ENCODE measurements around the gene KCNC1.

KCNC1 gene

GRCh38 chr11:17792161-17792560 is 57.6 kb downstream of the KCNC1 start:
- DNase-seq, result no peak

- DNase-seq, result no peak
These were observed 59.1 kb downstream of the KCNC1 start for GRCh38 chr11:17793642-17794170.

- DNase-seq, result no peak
These were observed 60.4 kb downstream of the KCNC1 start for GRCh38 chr11:17794981-17795380.

GRCh38 chr11:17796154-17796553 is 61.6 kb downstream of the KCNC1 start:
- DNase-seq, result no peak

DNA sequence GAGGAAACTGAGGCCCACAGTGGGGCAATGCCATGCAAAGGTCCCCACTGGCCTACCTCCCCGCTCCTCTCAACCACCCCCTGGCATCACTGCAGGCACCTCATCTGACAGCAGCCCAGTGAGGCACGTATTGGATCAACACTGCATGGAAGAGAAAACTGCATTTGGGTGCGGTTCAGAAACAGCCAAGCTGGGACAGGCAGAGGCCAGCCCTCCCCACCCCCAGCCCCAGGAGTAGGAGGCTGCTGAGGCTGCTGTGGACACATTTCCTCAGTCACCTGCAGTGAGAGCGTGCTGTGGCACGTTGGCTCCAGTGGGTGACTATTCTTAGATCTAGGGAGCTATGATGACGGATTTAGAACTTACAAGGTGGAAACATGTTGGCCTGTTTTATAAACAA is 63.7 kb downstream of the KCNC1 start:
- DNase-seq, result no peak

- no peak for DNase-seq
These were observed 64.1 kb downstream of the KCNC1 start for GRCh38 chr11:17798716-17799115.

- no peak for DNase-seq
These were observed 64.6 kb downstream of the KCNC1 start for GRCh38 chr11:17799147-17799546.

DNA sequence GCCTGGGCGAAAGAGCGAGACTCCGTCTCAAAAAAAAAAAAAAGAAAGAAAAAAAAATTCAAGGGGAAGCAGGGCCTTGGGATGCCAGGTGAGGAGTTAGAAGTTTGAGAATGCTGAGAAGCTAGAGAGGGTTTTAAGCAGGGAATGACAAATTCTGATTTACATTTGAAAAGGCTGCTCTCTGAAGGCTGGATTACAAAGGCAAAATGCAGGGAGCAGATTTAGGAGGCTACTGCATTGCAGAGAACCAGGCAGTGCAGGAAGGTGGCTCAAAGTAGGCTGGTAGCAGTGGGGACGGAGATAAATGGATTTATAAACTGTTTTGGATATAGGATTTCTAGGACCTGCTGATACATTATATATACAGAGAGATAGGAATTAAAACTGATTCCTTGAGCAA is 66.6 kb downstream of the KCNC1 start:
- DNase-seq, result no peak

DNA sequence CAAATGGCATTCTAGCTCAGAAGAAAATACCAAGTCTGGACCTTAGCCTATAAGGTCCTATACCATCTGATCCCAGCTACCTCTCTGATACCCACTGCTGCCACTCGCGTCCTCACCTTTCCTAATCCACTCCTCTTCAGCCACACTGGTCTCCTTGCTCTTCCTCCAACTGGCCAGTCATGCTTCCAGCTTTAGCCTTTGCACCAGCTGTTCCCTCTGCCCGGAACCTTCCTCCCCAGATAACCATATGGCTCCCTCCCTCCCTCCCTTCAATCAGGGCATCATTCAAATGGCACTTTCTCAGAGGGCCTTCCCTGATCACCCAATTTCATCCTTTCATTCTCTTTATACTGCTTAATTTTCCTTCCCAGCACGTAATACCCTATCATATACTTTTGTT is 67.9 kb downstream of the KCNC1 start:
- no peak for DNase-seq

DNA sequence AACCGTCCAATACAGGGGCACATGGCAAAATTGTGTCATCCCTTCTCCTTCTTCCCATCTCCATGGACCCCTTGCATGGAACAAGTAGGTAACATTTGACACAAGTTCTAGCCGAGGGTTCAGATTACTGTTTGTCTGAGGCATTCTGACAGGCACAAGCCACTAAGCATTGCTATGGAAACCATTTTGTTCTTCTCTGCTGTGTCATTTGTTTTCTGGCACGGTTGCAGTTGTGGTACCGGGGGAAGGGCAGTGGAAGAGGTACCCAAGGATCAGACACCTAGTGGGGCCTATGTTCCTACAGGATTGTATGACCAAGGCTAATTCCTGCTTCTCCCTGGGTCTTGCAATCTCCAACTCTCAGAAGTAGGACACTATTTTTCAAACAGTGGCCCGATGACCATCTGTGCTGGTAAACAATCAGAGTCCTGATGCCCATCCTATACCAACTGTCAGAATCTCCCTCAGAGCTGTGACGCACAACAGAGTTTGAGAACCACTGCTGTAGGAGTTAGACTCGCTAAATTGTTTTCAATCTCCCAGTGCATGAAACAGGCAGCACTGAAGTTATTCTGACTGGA is 69.3 kb downstream of the KCNC1 start:
- DNase-seq, result no peak

- no peak for DNase-seq
These were observed 70.5 kb downstream of the KCNC1 start for GRCh38 chr11:17805043-17805442.

DNA sequence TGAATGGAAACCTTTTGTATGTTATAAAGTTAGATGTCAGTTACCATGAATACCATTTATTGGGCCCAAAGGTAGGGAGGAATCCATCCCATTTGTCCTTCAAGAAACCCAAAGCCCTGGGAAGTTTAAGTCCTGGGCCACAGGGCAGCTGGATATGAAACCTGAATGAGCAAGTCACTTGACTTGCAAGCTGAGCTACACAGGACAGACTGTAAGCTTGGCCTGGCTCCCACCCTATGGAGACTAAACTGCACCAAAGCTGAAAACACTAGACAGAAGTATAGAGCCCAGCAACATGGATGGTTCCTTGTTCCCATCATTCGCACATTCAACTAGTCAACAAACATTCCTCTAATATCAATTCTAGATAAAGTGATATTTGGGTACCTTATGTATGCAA is 71.3 kb downstream of the KCNC1 start:
- no peak for DNase-seq

DNA sequence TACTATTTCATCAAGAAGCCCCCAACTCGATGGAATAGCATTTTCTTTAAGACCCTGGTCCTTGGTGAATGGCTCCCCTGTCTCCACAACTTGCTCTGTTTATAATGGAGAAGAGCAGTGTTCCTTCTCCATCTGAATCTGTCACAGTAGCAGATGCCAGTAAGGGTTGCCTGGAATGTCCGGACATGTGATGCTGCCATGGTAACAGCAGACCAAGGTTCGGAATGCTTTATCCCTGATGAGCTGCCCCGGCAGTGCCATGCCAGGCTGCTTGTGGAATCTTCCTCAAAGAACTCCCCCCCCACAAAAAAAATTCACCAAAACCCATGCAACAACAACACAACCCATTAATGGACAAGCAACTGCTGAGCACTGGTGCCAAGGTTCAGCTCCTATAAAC is 72.5 kb downstream of the KCNC1 start:
- DNase-seq, result no peak

GRCh38 chr11:17810041-17810440 is 75.5 kb downstream of the KCNC1 start:
- DNase-seq, result no peak

DNA sequence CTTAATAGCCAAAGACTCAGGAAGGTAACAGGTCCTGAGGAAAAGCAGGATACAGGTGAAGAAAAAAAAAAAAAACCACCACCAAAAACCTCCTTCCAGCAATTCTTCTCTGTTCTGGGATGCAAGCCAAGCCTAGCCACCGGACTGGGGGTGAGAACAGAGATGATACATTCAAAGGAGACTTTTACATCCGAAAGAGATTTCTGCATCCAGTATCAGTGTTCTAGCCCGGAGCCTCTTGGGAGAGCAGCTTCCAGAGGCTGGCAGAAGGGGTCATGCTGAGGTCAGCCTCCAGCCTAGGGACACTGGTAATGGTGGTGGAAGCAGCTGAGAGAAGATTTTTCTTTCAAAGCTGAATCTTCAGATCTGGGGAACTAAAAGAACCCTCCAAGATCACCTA is 76.2 kb downstream of the KCNC1 start:
- DNase-seq, result no peak

- no peak for DNase-seq
These were observed 76.8 kb downstream of the KCNC1 start for GRCh38 chr11:17811352-17811751.

GRCh38 chr11:17812091-17812864 is 77.7 kb downstream of the KCNC1 start:
- DNase-seq, result peak; percentile 6

DNA sequence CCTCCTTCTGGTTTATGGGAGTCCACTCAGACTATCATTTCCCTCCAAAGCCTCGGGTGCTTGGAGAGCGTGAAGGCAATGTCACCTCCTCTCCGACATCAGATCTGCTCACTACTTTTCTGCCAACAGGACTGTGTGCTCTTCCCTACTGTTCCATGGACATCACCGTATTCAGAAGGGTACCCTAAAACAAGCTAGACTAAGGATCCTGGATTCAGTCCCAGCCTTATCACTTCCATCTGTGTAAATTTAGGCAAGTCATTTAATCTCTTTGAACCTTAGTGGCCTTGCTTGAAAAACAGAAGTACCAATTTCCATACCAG is 78.2 kb downstream of the KCNC1 start:
- DNase-seq, result no peak

GRCh38 chr11:17813391-17814059 is 78.9 kb downstream of the KCNC1 start:
- peak; percentile 11 for DNase-seq

- DNase-seq, result no peak
These were observed 80.0 kb downstream of the KCNC1 start for GRCh38 chr11:17814546-17814945.

DNA sequence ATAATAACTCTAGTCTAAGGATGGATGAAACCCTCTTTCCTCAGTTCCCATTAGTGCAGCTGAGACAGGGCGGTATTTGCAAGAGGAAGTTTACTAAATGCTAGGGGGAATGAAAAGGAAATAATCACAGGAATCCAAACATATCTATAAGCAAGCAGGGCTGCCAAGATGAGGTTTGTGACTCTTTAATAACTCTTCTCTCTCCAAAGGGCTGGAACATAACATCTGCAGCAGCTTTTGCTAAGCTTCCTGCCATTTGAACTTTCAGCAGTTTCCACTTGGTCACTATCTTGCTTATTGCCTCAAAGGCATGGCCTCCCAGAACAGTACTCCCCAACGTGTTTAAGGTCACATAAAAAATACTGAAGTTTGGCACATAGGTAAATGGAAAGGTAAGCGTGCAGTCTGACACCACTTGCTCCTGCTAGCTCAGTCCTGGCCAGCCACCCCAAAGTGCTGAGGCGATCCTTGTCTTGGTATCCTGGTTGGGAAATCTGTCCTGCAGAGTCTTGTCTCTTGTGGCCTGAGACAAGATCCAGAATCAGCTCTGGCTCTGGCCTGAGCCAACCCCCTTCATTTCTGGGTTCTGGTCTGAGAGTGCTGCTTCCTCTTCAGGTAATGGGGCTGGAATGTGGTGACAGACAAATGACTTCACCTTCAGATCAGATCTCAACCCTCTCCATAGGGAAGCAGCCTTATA is 81.8 kb downstream of the KCNC1 start:
- DNase-seq, result peak; percentile 6

DNA sequence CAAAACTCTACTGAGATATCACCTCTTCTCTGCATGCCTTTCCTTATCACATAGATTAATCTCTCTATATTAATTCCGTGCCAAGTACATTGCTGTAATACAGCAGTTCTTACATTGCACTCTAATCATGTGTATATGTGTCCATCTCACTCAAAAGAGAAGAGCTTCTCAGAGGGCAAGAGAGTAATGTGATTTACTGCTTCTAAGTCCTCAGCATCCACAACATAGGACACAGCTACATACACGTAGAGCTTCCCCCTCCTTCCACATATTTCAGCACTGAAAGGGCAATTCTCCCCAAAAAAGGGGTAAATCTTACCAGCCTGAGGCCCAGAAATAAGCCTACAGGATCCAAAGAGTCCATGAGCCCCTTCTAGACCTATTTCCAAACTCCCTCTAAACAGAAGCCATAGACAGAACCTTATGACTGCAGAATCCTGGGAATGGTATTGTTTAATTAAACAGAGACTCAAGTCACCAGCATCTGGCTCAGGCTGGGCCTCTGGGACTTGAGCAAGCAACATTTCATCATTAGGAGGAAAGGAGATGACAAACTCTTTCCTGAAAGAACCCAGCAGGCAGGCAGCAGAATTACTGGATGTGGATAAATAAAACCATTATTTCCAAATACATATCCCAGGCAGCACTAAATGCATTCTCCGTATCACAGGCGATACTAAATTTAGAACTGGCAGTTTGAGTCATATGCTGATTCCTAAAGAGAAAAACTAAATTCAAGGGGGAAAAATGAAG is 87.2 kb downstream of the KCNC1 start:
- DNase-seq, result no peak
